ENCODE data around the gene CHI3L2. TPM values are rescaled to one million over a fixed set of nuclear protein-coding genes. Genes with fewer than 3 reads are reported as not detected.

CHI3L2 gene
- total and polyA plus RNA-seq, 2 donors (not counting 1 experiment from before 2014, with no cell fraction given), result 9.2 to 31.5 TPM

DNA sequence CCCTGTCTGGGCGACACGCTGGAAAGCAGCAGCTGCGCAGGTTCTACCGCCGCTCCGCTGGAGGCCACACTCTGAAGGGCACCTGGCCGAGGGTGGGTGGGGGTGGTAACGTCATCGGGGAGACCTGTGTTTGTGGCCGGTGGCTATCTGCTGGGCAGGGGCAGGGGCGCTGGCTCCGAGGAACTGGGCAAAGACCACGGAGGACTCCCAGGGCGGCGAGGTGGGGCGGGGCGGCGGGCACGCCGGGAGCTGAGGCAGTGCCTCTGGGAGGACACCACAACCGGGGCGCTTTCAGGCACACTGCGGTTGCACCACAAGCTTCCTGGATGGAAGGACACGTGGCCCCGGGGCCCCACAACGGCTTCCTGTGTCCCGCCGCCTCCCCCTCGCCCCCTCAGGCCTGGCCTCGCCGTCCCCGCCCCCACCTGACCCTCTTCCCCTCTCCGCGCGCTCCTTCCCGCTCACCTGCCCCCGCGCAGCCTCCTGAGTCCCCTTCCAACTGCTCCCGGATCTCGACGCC is 23.8 kb upstream of the CHI3L2 start:
- POLR2A ChIA-PET, result interaction anchor here (0.6 to 7.8 kb wide), 16 partner anchors 11 to 304 kb away, joined by 3 to 138 read pairs (median 5); partner anchors contain the start of genes CEPT1 and DRAM2
- H3K36me3 ChIP-seq (replicated peaks in 1 of 2; ENCODE audit: control extremely low read depth in 1 of 2, control insufficient read depth in 1 of 2, extremely low read depth in 1 of 2, insufficient read depth in 2 of 2, low read length in 1 of 2), result peaks cover 0 to 19% of the 10 kb centered on the region in 2 experiments
- peaks cover 58 to 75% of the 10 kb centered on the region in 2 donors for H3K4me1 ChIP-seq (ENCODE audit: control insufficient read depth in 2 of 2, insufficient read depth in 2 of 2, low read length in 2 of 2)
- peak overlapping the region; percentile 88 for H3K4me2 ChIP-seq (replicated peaks; ENCODE audit: low read depth, low read length, poor library complexity, severe bottlenecking)
- H3K4me1 Mint-ChIP-seq, result peaks cover 81% of the 10 kb centered on the region
- no peaks in the 10 kb centered on the region for H3K9me3 Mint-ChIP-seq (ENCODE audit: insufficient read depth)
- no peaks in the 10 kb centered on the region for H3K27me3 Mint-ChIP-seq
- H3K79me2 ChIP-seq (ENCODE audit: control insufficient read depth, insufficient read depth, low read length), result peaks cover 42% of the 10 kb centered on the region
- DNase-seq, result peak; percentile 90
- peak overlapping the region; percentile 91 for H3K4me3 Mint-ChIP-seq
- no peaks in the 10 kb centered on the region for H3K27me3 ChIP-seq (replicated peaks in 1 of 4; ENCODE audit: control extremely low read depth in 1 of 4, control insufficient read depth in 3 of 4, insufficient read depth in 4 of 4, low read length in 3 of 4)
- intact Hi-C loops (cut with micrococcal nuclease), result loop anchor here (1.0 to 10.0 kb wide), 7 partner anchors 13 to 419 kb away; partner anchors contain the start of genes ATP5PB, CEPT1, DRAM2 and LRIF1
- H3K27ac Mint-ChIP-seq, result peak overlapping the region; percentile 96
- under 1% methylated on average over 41 of the region's 41 CpGs for WGBS (ENCODE audit: insufficient coverage)
- CTCF ChIA-PET, result interaction anchor here (0.6 to 9.3 kb wide), 11 partner anchors 12 to 444 kb away, joined by 3 to 205 read pairs (median 3); no protein-coding TSS in a partner anchor
- peak overlapping the region; percentile 84 for H2AFZ ChIP-seq (ENCODE audit: insufficient read depth, low read depth, low read length, poor library complexity, severe bottlenecking)
- no peaks in the 10 kb centered on the region for H3K9me3 ChIP-seq (ENCODE audit: control extremely low read depth in 1 of 3, control insufficient read depth in 2 of 3, insufficient read depth in 1 of 3, low read length in 2 of 3)
- peak overlapping the region; percentile 60 to 87 (median 83) for H3K4me3 ChIP-seq (ENCODE audit: control extremely low read depth in 1 of 5, extremely low read depth in 1 of 5, insufficient read depth in 1 of 5, low read depth in 2 of 5, low read length in 4 of 5)
- TF ChIP-seq, protein P1, sequence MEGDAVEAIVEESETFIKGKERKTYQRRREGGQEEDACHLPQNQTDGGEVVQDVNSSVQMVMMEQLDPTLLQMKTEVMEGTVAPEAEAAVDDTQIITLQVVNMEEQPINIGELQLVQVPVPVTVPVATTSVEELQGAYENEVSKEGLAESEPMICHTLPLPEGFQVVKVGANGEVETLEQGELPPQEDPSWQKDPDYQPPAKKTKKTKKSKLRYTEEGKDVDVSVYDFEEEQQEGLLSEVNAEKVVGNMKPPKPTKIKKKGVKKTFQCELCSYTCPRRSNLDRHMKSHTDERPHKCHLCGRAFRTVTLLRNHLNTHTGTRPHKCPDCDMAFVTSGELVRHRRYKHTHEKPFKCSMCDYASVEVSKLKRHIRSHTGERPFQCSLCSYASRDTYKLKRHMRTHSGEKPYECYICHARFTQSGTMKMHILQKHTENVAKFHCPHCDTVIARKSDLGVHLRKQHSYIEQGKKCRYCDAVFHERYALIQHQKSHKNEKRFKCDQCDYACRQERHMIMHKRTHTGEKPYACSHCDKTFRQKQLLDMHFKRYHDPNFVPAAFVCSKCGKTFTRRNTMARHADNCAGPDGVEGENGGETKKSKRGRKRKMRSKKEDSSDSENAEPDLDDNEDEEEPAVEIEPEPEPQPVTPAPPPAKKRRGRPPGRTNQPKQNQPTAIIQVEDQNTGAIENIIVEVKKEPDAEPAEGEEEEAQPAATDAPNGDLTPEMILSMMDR (IDR thresholded peaks at IDR 0.05), result no peak
- TF ChIP-seq EZH2 (IDR thresholded peaks at IDR 0.05; ENCODE audit: borderline replicate concordance, insufficient read depth, low read depth, low read length, poor library complexity, severe bottlenecking), result no peak
- H4K20me1 ChIP-seq (ENCODE audit: control insufficient read depth, insufficient read depth, low read length, poor library complexity, severe bottlenecking), result no peaks in the 10 kb centered on the region
- peak overlapping the region; percentile 88 to 96 for H3K27ac ChIP-seq (ENCODE audit: low read length in 2 of 2)
- H3K9ac ChIP-seq (ENCODE audit: low read length), result peak overlapping the region; percentile 83
- ATAC-seq (ENCODE audit: low read depth), result peak; percentile 56

All from B cell (primary cell).